ENCODE results near the gene KAT2B.

DNA sequence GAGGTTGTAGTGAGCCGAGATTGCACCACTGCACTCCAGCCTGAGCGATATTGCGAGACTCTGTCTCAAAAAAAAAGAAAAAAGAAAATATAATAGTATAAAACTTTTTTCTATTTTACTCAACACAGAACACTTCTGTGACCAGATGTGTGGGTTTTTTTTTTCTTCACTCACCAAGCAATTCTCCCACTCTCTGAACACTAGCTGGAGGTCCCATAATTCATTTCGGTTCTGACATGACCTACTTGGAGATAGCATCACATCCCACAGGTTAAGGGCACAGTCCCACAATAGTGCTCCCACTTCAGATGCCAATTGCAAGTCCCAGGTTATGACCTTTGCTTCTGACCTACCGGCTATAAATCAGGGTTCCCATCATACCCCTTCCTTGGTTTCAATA is 35.0 kb downstream of the KAT2B start:
- TF ChIP-seq EZH2 (IDR thresholded peaks at IDR 0.05; ENCODE audit: borderline replicate concordance, insufficient read depth, low read length, poor library complexity, severe bottlenecking) (no peak), POLR2AphosphoS5 (IDR thresholded peaks at IDR 0.05) (no peak), TAF1 (IDR thresholded peaks at IDR 0.05; ENCODE audit: low read depth) (no peak)
- TF ChIP-seq, protein P1, sequence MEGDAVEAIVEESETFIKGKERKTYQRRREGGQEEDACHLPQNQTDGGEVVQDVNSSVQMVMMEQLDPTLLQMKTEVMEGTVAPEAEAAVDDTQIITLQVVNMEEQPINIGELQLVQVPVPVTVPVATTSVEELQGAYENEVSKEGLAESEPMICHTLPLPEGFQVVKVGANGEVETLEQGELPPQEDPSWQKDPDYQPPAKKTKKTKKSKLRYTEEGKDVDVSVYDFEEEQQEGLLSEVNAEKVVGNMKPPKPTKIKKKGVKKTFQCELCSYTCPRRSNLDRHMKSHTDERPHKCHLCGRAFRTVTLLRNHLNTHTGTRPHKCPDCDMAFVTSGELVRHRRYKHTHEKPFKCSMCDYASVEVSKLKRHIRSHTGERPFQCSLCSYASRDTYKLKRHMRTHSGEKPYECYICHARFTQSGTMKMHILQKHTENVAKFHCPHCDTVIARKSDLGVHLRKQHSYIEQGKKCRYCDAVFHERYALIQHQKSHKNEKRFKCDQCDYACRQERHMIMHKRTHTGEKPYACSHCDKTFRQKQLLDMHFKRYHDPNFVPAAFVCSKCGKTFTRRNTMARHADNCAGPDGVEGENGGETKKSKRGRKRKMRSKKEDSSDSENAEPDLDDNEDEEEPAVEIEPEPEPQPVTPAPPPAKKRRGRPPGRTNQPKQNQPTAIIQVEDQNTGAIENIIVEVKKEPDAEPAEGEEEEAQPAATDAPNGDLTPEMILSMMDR (IDR thresholded peaks at IDR 0.05; ENCODE audit: poor library complexity, severe bottlenecking) = no peak

All from neural cell (in vitro differentiated cells).